GM18511 (cell line): ENCODE results near the gene SMAGP.
"Not testable (repeated sequence)": the region's sequence is repeated elsewhere in the genome, so short reads cannot be mapped to it uniquely, and the experiment has no call there.

ENCODE experiments used
- ATAC-seq: cut with Tn5 transposase; IDR thresholded peaks from one replicate; pipeline ENCODE4 v1.9.1; 2021; ENCODE audit warnings: mild to moderate bottlenecking, moderate library complexity; ENCODE audit not compliant: unreplicated experiment

SMAGP gene, protein sequence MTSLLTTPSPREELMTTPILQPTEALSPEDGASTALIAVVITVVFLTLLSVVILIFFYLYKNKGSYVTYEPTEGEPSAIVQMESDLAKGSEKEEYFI

DNA sequence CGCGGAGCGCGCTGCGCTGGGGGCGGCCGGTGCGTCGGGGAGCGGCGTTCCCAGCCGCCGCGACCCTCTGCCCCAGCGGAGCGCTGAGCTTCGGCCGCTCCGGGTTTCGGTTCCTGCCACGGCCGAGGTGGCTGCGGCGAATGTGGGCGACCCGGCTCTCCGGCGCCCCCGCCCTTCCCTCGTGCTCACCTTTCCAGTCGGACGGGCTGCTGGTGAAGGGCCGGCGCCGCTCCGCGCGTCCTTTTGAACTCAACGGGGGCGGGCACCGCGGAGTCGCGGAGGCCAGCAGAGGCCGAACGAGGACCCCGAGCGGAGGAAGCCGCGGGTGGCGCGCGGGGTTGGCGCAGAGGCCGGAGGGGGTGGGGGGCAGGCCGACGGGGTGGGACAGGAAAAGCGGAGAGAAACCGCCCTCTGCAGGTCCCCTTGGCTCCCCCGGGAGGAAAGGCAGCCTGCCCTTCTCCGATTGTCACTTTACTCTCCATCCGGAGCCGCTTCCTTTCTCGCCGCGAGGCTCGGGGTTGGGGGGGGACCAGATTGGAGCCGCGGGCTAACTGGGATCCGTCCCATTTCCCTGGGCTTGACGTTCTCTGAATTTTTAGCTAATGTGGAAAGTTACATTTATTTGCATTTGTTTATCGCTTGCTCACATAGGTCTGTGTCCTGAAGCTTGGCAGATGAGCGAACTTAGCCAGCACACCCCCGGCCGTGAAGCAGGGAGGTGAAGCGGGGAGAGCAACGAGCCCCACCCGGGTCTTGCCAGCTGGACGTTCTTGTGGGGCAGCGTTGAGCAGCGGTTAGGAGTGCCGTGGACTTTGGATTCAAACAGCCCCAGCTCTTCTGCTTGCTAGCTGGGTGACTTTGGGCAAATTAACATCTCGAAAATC lies at the start of gene SMAGP:
Gene SMAGP, minus strand, starts transcription at position 349 of the 884 bp plus-strand sequence. CDS start 1,137 bp downstream, outside the sequence.
- peak; percentile 78 for ATAC-seq

DNA sequence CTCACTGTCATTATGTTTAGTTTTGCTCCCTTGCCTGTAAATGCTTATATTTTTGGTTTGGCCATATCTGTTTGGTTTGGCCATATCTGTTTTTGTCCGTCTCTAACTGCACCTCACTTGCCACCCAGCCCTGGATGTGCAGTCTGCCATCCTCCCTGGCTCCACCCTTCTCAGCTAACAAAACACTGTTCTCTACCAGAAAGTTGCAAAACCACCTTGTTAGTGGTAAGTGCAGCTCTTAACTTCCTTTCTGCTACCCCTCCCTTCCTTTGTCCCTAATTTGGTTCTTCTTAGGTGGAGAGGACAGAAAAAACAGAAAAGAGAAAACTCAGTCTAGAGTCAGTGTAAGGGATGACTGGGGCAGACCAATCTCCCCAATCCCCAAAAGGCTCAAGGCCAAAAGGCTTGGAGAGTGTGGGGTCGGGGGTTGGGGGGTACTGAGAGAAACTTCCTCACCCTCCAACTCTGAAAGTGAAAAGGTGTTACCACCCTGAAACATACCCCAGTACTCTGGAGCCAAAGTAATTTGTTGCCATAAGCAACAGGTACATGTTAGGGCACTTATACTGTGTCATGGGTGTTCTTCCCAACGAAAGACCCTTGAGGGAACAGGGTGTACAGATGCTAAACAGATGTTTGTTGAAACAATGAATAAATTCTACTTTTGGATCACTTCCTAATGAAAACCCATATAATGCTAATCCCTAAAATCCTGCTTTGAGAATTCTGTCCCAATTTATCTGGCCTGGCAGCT lies 48.8 kb upstream of the SMAGP start:
- peak; percentile 54 for ATAC-seq

DNA sequence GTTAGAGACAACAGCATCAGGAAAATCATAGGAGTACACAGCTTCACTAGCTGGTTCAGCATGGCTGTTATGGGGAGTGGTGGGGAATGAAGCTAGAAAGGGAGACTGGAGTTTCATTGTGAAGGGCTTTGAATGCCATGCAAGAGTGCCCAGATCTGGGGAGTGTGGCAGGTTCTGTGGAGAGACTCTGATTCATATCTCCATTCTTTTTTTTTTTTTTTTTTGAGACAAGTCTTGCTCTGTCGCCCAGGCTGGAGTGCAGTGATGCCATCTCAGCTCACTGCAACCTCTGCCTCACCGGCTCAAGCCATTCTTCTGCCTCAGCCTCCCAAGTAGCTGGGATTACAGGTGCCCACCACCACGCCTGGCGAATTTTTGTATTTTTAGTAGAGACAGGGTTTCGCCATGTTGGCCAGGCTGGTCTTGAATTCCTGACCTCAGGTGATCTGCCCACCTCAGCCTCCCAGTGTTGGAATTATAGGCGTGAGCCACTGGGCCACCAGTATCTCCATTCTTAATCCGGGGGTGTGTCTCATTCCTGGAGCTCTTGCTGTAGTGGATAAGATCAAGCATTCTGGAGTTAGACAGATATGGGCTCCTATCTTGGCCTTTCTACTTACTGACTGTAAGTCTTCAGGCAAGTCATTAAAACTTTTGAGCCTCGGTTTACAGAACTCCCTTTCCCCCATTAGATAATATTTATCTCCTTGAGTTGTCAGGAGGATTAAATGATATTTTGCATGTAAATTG lies 48.0 kb upstream of the SMAGP start:
- ATAC-seq: not testable (repeated sequence)

DNA sequence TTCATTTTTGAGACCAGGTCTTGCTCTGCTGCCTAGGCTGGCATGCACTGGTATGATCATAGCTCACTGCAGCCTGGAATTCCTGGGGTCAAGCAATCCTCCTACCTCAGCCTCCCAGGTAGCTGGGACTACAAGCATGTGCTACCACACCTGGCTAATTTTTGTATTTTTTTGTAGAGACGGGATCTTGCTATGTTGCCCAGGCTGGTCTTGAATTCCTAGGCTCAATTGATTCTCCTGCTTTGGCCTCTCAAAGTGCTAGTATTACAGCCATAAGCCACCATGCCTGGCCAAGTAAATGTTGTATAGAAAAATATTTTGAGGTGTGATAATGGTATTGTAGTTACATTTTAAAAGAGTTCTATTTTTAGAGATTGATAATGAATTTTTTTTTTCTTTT lies 41.2 kb upstream of the SMAGP start:
- no peak for ATAC-seq

DNA sequence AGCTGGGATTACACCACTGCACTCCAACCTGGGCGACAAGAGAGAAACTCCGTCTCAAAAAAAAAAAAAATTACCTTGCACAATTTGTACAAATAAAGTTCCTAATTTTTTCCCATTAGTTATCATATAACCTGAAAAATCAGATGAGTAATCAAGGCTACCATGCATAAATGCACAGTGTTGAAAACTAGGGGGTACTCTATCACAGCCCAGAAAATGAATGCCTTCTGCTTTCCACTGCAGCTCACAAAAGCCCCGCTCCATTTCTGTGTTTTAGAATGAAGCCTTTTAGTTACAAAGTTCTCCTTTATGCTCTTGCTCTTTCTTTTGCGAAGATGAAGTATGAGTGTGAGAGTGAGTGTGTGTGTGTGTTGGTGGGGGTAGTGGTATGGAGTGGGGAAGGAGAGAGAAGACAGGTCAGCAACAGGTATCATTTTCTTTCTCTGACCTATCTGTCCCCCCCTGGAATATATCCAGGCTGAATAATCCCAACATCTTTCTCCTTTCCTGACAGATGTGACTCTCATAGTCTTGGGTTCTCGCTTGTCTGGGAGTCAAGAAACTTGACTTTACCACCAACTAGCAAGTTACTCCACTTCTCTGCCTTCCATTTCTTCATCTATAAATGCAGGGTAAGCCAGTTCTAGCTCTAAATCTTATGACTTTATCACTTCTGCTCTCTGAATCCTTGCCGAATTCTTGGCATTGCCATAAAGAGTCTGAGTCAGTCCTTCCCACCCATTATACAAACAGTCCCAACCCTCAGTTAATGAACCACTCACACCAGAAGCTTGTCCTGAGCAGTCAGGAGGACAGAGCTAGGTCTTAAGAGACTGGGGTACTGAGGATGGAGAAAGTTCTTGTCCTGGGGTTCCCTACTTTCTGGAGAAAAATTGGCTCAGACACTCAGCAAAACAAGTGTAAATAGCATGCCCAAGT lies 37.7 kb upstream of the SMAGP start:
- no peak for ATAC-seq

DNA sequence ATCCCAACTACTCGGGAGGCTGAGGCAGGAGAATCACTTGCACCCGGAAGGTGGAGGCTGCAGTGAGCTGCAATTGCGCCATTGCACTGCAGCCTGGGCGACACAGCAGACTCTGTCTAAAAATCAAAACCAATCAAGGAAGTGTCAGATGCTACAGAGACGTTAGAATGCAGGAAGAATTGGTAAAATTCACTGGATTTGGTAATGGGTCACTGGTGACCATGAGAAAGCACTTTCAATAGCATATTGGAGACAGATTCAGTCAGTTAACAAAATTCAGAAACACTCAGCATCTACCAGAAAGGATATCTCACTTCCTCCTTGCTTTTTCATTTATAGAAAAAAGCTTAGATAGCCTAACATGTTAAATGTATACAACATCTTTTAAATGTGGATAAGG lies 36.3 kb upstream of the SMAGP start:
- ATAC-seq: no peak

DNA sequence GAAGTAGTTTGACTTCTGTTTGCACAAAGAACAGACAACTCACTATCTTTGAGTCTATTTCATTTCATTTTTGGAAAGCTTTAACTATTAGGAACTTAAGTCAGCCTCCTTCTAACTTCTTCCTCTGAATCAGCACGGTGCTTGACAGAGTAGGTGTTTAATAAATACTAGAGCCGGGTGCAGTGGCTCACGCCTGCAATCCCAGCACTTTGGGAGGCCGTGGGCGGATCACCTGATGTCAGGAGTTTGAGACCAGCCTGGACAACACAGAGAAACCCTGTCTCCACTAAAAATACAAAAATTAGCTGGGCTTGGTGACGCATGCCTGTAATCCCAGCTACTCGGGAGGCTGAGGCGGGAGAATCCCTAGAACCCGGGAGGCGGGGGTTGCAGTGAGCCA lies 30.6 kb upstream of the SMAGP start:
- not testable (repeated sequence) for ATAC-seq

DNA sequence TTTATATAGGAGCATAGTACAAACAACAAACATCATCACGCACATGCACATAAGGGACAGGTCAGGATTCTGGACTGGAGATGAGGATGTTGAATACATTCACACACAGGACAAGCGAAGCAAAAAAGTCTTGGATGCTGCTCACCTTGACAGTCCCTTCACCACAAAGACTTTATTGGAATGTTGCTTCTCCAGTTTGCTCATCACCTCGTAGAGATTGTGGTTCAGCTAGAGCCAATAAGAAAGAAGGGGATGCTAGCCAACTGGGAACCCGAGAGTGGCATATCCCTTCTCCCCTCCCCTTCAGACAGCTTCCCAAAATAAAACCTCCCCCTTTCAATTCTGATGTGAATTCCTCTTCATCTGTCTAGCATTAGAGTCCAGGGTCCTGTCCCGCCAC lies 25.4 kb upstream of the SMAGP start:
- no peak for ATAC-seq

DNA sequence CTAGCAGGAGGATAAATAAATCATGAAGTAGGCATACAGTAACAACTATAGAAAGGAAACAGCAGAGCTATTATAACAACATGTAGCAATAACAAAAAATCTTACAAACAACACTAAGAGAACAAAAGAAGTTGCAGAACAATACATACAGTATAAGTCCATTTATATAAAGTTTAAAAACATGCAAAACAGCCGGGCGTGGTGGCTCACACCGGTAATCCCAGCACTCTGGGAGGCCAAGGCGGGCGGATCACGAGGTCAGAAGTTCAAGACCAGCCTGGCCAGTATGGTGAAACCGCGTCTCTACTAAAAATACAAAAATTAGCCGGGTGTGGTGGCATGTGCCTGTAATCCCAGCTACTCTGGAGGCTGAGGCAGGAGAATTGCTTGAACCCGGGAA lies 23.9 kb upstream of the SMAGP start:
- ATAC-seq: not testable (repeated sequence)

DNA sequence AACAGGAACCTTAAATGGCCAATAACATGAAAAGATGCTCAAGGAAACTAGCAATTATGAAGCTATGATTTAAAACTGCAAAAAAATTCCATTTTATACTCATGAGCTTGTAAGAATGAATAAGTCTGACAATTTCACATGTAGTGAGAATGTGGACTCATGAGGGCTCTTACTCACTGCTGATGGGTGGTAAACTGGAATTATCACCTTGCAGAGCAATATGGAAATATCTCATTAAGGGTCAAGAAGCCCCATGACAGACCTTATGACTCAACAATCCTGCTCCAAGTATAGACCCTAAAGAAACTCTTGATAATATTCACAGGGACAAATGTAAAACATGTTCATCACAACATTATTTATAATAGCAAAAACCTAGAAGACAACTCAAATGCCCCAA lies 23.5 kb upstream of the SMAGP start:
- ATAC-seq: no peak

DNA sequence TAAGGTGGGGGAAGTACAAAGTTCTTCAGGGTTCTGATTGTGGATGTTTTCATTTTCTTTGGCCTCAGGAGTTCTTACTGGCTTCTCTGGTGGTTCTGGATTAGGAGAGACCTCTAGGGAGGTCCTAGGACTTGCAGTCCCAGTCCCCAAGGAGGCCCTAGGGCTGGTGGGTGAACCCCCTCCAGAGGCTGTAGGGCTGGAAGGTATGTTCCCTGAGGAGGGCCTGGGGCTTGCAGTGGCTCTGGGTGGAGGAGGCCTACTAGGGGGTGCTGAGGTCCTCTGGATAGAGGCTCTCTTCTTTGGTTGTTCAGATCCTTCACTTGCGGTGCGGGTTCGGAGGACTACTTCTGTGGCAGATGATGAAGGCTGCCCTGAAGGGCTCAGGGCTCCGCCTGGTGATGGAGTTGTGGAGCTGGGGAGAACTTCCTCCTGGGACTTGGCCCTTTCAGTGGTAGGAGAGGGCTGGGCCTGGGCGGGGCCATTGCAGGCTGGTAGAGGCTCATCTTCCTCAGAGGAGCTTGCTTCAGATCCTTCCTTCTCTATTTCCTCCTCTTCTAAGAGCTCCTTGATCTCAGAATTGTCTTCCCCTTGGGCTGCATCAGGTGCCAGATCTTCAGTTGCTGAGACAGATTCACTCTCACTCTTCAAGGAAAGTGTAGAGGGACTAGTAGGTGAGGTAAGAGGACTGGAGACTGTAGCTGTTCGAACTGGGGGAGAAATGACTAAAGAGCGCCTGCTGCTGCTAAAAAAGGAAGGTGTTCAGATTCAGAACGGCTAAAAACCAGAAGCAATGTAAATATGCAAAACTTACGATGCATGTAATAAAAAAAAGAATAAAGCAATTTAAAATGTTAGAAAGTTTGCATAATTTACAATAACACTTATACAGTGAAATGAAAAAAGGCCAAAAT lies 21.6 kb upstream of the SMAGP start:
- ATAC-seq: not testable (repeated sequence)

DNA sequence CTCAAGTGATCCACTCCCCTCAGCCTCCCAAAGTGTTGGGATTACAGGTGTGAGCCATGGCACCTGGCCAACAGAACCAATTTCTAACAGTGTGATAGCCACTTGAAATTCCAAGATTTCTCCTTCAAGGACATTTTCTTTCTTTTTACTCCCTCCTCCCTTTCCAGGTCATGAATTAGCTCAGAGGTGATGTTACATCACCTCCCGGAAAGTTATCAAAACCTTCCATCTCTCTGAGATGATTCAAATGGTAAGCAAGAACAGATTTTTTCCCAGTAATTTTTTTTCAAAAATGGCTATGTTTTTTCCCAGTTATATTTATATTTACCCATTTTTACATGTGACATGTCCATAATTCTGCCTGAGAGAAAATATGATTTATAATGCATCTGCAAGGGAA lies 15.6 kb upstream of the SMAGP start:
- ATAC-seq: no peak

DNA sequence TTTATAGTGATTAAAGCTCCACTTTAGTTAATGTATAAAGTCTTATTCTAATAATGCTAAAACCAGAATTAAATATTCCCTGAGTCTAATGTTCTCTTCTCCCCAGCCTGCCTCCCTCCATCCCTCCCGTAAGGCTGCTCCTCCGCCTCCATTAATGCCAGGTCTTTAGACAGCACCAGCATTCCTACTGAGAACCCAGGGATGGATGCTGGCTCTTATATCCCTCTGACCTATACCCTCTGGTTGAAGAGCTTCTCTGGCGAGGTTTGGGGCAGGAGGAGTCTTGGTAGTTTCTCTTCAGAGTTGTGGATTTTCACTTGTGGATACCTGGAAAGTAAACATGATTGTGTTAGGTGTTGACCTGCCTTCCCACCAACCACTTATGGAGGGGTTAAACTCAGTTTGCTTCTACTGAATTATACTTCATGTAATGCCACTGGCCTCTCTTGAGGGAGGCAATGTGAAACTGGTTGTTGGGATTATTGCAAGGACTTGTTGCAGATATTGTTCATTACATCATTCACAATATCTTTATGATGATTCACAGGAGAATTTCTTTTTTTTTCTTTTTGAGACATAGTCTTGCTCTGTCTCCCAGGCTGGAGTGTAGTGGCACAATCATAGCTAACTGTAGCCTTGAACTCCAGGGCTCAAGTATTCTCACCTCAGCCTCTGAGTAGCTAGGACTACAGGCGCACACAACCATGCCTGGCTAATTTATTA lies 11.1 kb upstream of the SMAGP start:
- no peak for ATAC-seq

DNA sequence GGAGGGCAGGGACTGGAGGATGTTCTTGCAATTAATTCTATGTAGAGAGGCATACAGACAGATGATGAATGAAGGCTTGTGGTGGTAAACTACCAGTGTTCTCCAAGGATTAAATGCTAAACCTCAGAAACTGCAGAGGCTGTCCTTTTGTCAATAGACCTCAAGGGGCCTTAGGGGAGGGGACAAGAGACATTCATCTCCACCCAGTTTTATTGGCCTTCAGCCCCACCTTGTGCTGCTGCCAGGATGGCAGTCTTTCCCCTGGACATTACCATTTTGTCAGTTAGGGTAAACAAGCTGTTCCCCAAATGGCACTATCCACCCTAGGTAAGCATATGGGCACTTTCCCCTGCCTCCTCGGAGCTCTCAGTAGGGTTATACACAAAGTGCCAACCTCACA lies 4.9 kb upstream of the SMAGP start:
- no peak for ATAC-seq

DNA sequence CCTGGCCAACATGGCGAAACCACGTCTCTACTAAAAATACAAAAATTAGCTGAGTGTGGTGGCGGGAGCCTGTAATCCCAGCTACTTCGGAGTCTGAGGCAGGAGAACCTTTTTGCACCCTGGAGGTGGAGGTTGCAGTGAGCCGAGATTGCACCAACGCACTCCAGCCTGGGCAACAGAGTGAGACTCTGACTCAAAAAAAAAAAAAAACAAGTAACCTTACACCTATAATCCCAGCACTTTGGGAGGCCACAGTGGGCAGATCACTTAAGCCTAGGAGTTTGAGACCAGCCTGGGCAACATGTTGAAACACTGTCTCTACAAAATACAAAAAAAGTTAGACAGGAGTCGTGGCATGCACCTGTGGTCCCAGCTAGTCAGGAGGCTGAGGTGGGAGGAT lies 2.6 kb upstream of the SMAGP start:
- not testable (repeated sequence) for ATAC-seq

DNA sequence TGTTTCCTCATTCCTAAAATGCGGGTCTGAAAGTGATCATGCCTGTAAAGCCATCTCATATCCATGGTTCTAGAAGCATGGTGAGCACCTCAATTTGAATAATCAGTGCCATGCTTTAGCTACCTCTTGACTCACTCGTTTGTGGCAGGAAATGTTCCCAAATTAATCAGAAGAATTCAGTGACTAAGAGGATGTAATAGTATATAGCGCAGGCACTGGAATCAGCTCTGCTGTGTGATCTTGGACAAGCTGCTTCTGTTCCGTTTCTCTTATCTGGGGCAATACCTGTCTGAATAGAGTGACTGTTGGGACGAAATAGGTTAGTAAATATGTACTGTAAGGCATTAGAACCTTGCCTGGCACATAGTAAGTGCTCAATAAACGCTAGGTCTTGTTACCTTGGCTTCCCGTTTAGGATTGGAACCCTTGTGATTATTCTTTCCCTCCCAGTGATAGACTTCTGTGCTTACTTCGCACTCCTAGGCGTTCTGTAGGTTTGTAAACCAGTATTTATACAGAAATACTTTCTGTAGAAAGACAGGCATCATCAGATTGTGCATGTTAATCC lies 820 bp upstream of the SMAGP start:
- no peak for ATAC-seq

DNA sequence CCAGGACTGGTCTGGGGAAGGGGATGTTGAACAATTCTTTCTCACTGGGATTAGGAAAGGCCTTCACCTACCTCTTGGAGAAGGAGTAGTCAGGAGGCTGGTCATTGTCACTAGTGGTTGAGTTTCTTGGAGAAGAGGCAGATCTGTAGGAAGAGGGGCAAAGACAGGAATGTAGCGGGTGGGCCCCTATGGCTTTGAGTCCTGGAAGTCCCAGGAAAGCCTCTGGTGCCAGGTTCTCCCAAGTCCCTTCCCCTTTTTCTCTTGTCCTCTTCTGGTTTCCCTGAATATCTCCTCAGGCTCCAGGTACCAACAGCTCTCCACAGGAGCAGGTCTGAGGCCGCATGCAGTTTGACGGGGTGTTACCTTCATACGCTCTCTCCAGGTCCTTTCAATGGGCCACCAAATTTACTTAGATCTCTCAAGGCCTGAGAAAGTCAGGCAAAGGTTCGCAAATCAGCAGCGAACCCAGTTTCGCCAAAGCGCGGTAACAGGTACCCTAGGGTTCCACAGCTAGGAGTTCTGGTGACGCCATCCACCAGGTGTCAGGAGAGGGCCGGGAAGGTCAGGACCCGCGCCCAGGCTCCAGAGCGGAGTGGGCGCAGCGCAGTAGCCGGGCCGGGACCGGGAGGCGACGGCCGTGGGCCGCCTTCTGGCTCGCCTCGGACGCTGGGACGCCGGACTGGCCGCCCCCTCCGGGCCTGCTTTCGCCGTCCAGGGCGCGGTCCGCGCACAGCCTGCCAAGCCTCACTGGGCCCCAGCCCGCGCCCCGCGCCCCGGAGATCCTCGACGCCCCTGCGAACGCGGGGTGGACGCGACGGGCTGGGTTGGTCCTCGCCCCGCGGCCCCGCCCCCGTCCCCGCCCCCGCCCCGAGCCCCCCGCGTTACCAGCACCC lies 795 bp downstream of the SMAGP start:
- ATAC-seq: peak; percentile 33
